Measurements from ENCODE around the gene VPS13C. TPM values are rescaled to one million over a fixed set of nuclear protein-coding genes. Genes with fewer than 3 reads are reported as not detected.

Gene VPS13C
- total and polyA plus RNA-seq, 8 donors, result 8.8 to 49.6 (median 27.9) TPM

- ATAC-seq, result no peak
- DNase-seq, result no peak
- Histone ChIP-seq H3K27ac (no peak overlapping the region), H3K4me1 (no peaks in the 10 kb centered on the region), H3K36me3 (peaks cover 0 to 19% (median 5%) of the 10 kb centered on the region in 3 donors), H3K9me3 (no peaks in the 10 kb centered on the region), H3K27me3 (no peaks in the 10 kb centered on the region), H3K4me3 (no peak overlapping the region)
- no peak for FAIRE-seq
- intact Hi-C loops (cut with DNase I), result no loop called here
- no peak for TF ChIP-seq CTCF (IDR thresholded peaks at IDR 0.05)
- 91 to 97% methylated on average over 9 of the region's 9 CpGs for WGBS, 2 donors
Observed at GRCh38 chr15:61915640-61916039, 144.6 kb downstream of the VPS13C start.

- no peak for TF ChIP-seq CTCF (IDR thresholded peaks at IDR 0.05)
- Histone ChIP-seq H3K27ac (no peak overlapping the region), H3K4me3 (no peak overlapping the region), H3K36me3 (peaks cover 0 to 6% (median 5%) of the 10 kb centered on the region in 3 donors), H3K4me1 (peaks cover 0 to 14% (median 4%) of the 10 kb centered on the region in 3 donors), H3K27me3 (no peaks in the 10 kb centered on the region), H3K9me3 (no peaks in the 10 kb centered on the region)
- ATAC-seq (peak; percentile 38 to 68 (median 53)), DNase-seq (no peak), FAIRE-seq (peak; percentile 59)
- intact Hi-C loops (cut with DNase I), result no loop called here
Observed at GRCh38 chr15:61910839-61911369, 149.3 kb downstream of the VPS13C start.

GRCh38 chr15:61908241-61908640 is 152.0 kb downstream of the VPS13C start:
- H3K36me3 ChIP-seq, result peaks cover 0 to 10% (median 6%) of the 10 kb centered on the region in 3 donors
- TF ChIP-seq CTCF (IDR thresholded peaks at IDR 0.05), result no peak

GRCh38 chr15:61907753-61908086 is 152.5 kb downstream of the VPS13C start:
- no peak for FAIRE-seq
- H3K4me3 ChIP-seq, result no peak overlapping the region
- TF ChIP-seq CTCF (IDR thresholded peaks at IDR 0.05), result no peak
- H3K27me3 ChIP-seq, result no peaks in the 10 kb centered on the region
- ATAC-seq, result peak in 3 of 4 donors; percentile 43 to 56 (median 48)
- peaks cover 0 to 10% (median 6%) of the 10 kb centered on the region in 3 donors for H3K36me3 ChIP-seq
- DNase-seq, result no peak
- intact Hi-C loops (cut with DNase I), result no loop called here
- WGBS, 2 donors, result 97 to 98% methylated on average over 1 of the region's 1 CpG
- H3K9me3 ChIP-seq, result no peaks in the 10 kb centered on the region
- peaks cover 0 to 14% (median 4%) of the 10 kb centered on the region in 3 donors for H3K4me1 ChIP-seq
- H3K27ac ChIP-seq, result peak overlapping the region in 1 of 4 donors; percentile 24

More at GRCh38 chr15:61908241-61908640, 152.0 kb downstream of the VPS13C start:
- peak overlapping the region in 1 of 4 donors; percentile 24 for H3K27ac ChIP-seq
- FAIRE-seq (no peak), DNase-seq (no peak), ATAC-seq (no peak)
- H3K27me3 ChIP-seq, result no peaks in the 10 kb centered on the region
- 98 to 100% methylated on average over 3 of the region's 3 CpGs for WGBS, 2 donors
- intact Hi-C loops (cut with DNase I), result no loop called here
- no peaks in the 10 kb centered on the region for H3K9me3 ChIP-seq
- no peak overlapping the region for H3K4me3 ChIP-seq
- peaks cover 0 to 14% (median 4%) of the 10 kb centered on the region in 3 donors for H3K4me1 ChIP-seq

- FAIRE-seq, result no peak
- WGBS, 2 donors, result 27 to 28% methylated on average over 4 of the region's 4 CpGs
- peak in 1 of 6 donors; percentile 2 for DNase-seq
- H3K36me3 ChIP-seq, result peaks cover 0 to 10% (median 6%) of the 10 kb centered on the region in 3 donors
- ATAC-seq, result peak; percentile 58 to 90 (median 82)
- peak overlapping the region in 2 of 4 donors; percentile 1 to 24 for H3K27ac ChIP-seq
- H3K27me3 ChIP-seq, result no peaks in the 10 kb centered on the region
- TF ChIP-seq CTCF (IDR thresholded peaks at IDR 0.05), result no peak
- no peak overlapping the region for H3K4me3 ChIP-seq
- intact Hi-C loops (cut with DNase I), result no loop called here
- peaks cover 0 to 14% (median 4%) of the 10 kb centered on the region in 3 donors for H3K4me1 ChIP-seq
- no peaks in the 10 kb centered on the region for H3K9me3 ChIP-seq
Observed at GRCh38 chr15:61906961-61907752, 153.1 kb downstream of the VPS13C start.
